Cardiac fibroblast (primary cell): ENCODE results near the gene DAGLA.

Experiments used
- DNase-seq, 2 donors: peaks; one replicate each; pipeline versions ENCODE4 v3.0.0 to v3.0.0-alpha.2; 2010; ENCODE audit warnings: low read depth in 2 of 2
- H3K4me3 ChIP-seq, 2 donors: replicated peaks in 1 of 2; 1 replicate in 1 of 2; 2 replicates in 1 of 2; pipeline ENCODE4 v1.5.1; 2011; ENCODE audit warnings: low read depth in 2 of 2, low read length in 2 of 2, mild to moderate bottlenecking in 2 of 2, moderate library complexity in 1 of 2
- CTCF ChIP-seq: IDR thresholded peaks from one replicate; pipeline ENCODE4 v1.5.1; 2011; ENCODE audit warnings: low read depth, mild to moderate bottlenecking, low read length, inconsistent platforms

DAGLA gene

DNA sequence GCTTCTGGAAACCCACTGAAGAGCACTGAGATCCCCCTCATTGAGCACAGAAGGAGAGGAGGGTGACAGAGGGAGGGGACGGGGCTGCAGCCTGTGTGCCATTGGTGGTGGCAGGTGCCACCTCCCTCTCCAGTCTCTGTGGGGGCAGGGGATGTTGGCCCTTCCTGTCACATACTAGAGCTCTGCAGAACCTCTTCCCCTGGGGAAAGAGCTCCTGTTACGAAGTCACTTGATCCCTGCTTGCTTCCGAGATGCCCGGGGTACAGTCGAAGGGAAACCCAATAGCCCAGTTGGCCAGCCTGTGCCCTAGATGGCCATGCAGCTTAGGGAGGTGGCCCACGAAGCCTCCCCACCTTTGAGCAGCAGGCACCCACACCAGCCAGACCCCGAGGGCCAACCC is 29.4 kb downstream of the DAGLA start:
- no peak for DNase-seq
- no peak overlapping the region for H3K4me3 ChIP-seq
- TF ChIP-seq CTCF: no peak

- TF ChIP-seq CTCF: no peak
- DNase-seq: no peak
- no peak overlapping the region for H3K4me3 ChIP-seq
These were observed 29.8 kb downstream of the DAGLA start for GRCh38 chr11:61710019-61710418.

DNA sequence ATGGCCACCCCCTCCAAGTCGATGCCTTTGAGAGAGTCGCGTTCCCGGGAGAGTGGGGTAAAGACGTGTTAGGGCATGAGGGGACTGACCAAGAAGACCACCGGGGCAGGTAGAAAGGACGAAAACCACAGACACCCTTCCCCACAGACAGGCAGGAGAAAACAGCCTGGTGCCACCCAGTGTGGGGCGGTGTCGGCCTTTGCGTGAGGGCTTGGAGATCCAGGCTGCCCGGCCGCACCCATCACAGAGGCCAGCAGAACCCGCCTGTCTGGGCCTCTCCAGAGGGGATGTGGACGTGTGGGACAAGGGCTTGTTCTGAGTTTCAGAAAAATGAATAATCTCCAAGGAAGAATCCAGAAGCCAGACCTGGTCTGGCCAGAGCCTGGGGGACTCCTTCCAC is 30.8 kb downstream of the DAGLA start:
- H3K4me3 ChIP-seq: no peak overlapping the region
- no peak for DNase-seq
- no peak for TF ChIP-seq CTCF

DNA sequence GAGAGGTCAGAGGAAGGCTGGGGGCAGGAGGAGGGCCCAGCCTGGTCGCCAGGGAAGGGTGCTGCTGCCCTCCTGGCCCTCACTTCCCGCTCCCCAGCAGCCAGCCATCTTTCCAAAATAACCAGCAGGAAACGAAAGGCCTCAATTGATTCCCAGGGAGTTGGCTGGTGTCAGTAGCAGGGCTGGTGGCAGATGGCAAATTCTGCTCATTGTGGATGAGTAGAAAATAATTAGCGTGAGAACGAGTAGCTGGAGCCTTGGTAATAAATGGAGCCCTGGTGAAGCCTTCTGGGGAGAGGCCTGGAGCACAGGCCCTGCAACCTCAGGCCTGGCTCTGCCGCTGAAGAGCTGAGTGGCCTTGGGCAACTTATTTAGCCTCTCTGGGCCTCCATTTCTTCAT is 31.3 kb downstream of the DAGLA start:
- DNase-seq: no peak
- TF ChIP-seq CTCF: no peak
- H3K4me3 ChIP-seq: no peak overlapping the region

DNA sequence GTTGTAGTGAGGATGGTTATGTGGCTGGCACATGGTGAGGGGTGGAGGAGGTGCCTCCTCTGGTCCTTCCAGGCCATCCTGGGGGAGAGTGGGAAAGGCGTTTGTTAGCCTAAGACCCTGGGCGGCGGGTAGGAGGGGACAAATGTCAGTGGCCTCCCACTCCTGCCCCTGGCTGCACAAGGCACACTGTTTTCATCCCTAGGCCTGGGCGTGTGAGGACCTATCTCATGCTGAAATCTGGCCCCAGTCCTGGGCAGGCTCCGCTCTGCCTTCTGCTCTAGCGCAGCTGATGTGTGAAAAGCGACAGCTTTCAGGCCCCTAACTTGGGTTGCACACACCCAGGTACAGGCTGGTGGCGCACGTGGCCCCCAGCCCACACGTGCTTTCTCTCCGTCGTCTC is 32.1 kb downstream of the DAGLA start:
- DNase-seq: no peak
- H3K4me3 ChIP-seq: no peak overlapping the region
- TF ChIP-seq CTCF: no peak

DNA sequence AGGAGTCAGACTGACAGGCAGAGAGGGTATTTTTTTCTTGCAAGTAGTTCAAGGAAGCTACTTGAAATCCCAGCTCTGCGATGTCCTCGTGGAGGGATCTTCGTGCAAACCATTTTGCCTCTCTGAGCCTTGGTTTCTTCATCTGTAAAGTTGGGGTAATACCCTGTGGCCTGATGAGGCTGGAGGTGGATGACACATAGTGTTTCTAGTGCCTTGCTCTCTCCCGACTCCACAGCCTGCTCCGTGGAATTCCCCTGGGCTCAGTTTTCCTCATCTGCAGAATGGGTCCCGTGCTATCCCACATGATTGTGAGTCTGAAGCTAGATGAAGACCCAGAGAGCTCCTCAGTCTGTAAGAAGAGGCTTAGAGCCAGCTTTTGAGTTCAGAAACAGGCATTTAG is 32.7 kb downstream of the DAGLA start:
- DNase-seq: no peak
- H3K4me3 ChIP-seq: no peak overlapping the region
- no peak for TF ChIP-seq CTCF

DNA sequence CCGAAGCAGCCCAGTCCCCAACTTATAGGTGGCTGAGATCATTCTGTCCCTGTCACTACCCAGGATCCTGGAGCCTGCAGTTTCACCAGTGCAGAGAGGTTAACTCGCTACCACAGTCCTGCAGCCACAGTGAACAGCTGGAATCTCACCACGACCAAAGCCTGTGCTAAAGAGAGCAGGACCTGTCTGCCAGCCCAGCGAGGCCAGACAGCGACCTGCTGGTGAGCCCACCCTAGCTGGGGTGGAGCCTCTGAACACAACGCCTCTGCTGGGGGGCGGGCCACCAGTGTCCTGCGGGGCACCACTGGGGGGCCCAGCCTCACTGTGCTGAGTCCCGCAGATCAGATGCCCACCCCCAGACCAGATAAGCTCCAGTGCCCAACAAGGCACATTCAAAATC is 33.3 kb downstream of the DAGLA start:
- DNase-seq: no peak
- no peak overlapping the region for H3K4me3 ChIP-seq
- no peak for TF ChIP-seq CTCF
